Measurements from ENCODE around the gene GMEB2. TPM values are rescaled to one million over a fixed set of nuclear protein-coding genes. Genes with fewer than 3 reads are reported as not detected.

Gene GMEB2
- total RNA-seq, 2 donors from 2014 or later, result 11.5 to 12.3 TPM

DNA sequence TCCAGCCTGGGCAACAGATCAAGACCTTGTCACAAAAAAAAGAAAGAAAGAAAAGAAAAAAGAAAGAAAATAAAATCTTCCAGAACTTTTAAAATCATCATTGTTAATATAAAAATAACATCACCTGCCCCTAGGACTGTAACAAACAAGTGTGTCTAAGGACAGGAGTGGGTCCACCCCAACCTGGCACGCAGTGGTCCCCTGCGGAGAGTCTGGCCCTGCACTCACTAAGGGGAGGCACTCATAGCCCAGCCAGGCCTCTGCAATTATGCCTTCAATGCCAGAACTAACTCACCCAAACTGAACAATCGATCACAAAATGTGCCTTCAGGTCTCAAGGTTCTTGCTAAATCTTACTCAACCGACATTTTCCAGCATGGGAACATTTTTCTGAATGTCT is 4.8 kb downstream of the GMEB2 start:
- DNase-seq, result no peak
- H3K27me3 Mint-ChIP-seq (ENCODE audit: insufficient read depth), result no peaks in the 10 kb centered on the region
- Histone ChIP-seq H3K9me3 (ENCODE audit: control insufficient read depth, low read length) (no peaks in the 10 kb centered on the region), H3K36me3 (ENCODE audit: control insufficient read depth, insufficient read depth, low read length) (peaks cover 11% of the 10 kb centered on the region), H3K27ac (ENCODE audit: low read depth, low read length) (no peak overlapping the region), H3K9ac (ENCODE audit: extremely low read depth, low read length, poor library complexity, severe bottlenecking) (no peak overlapping the region), H3K4me1 (ENCODE audit: control insufficient read depth, insufficient read depth, low read length) (no peaks in the 10 kb centered on the region), H3K27me3 (ENCODE audit: control insufficient read depth, insufficient read depth, low read length, poor library complexity, severe bottlenecking) (no peaks in the 10 kb centered on the region), H3K4me3 (ENCODE audit: low read length) (no peak overlapping the region)
- H3K27ac Mint-ChIP-seq, result no peak overlapping the region
- peaks cover 32% of the 10 kb centered on the region for H3K36me3 Mint-ChIP-seq (ENCODE audit: low read depth)
- H3K4me1 Mint-ChIP-seq, result peaks cover 8% of the 10 kb centered on the region
- 91 to 100% methylated on average over 3 to 4 of the region's 4 CpGs for WGBS, 2 experiments (ENCODE audit: insufficient coverage in 1 of 2, insufficient read length in 1 of 2)
- H3K9me3 Mint-ChIP-seq, result no peaks in the 10 kb centered on the region
- TF ChIP-seq, protein P1, sequence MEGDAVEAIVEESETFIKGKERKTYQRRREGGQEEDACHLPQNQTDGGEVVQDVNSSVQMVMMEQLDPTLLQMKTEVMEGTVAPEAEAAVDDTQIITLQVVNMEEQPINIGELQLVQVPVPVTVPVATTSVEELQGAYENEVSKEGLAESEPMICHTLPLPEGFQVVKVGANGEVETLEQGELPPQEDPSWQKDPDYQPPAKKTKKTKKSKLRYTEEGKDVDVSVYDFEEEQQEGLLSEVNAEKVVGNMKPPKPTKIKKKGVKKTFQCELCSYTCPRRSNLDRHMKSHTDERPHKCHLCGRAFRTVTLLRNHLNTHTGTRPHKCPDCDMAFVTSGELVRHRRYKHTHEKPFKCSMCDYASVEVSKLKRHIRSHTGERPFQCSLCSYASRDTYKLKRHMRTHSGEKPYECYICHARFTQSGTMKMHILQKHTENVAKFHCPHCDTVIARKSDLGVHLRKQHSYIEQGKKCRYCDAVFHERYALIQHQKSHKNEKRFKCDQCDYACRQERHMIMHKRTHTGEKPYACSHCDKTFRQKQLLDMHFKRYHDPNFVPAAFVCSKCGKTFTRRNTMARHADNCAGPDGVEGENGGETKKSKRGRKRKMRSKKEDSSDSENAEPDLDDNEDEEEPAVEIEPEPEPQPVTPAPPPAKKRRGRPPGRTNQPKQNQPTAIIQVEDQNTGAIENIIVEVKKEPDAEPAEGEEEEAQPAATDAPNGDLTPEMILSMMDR (conservative IDR thresholded peaks at IDR 0.05), result no peak
- H3K4me3 Mint-ChIP-seq, result no peak overlapping the region

GRCh38 chr20:63620991-63621390 is 5.9 kb downstream of the GMEB2 start:
- no peak for DNase-seq
- Histone ChIP-seq H3K9ac (ENCODE audit: extremely low read depth, low read length, poor library complexity, severe bottlenecking) (no peak overlapping the region), H3K27me3 (ENCODE audit: control insufficient read depth, insufficient read depth, low read length, poor library complexity, severe bottlenecking) (no peaks in the 10 kb centered on the region), H3K4me1 (ENCODE audit: control insufficient read depth, insufficient read depth, low read length) (no peaks in the 10 kb centered on the region), H3K4me3 (ENCODE audit: low read length) (no peak overlapping the region), H3K36me3 (ENCODE audit: control insufficient read depth, insufficient read depth, low read length) (peaks cover 21% of the 10 kb centered on the region), H3K27ac (ENCODE audit: low read depth, low read length) (no peak overlapping the region), H3K9me3 (ENCODE audit: control insufficient read depth, low read length) (no peaks in the 10 kb centered on the region)
- Mint-ChIP-seq H3K27me3 (ENCODE audit: insufficient read depth) (no peaks in the 10 kb centered on the region), H3K4me3 (no peak overlapping the region), H3K9me3 (peaks cover 8% of the 10 kb centered on the region), H3K36me3 (ENCODE audit: low read depth) (peaks cover 43% of the 10 kb centered on the region), H3K4me1 (peaks cover 8% of the 10 kb centered on the region), H3K27ac (peak overlapping the region; percentile 56)
- WGBS, 2 experiments (ENCODE audit: insufficient coverage in 1 of 2, insufficient read length in 1 of 2), result 90 to 93% methylated on average over 7 to 8 of the region's 8 CpGs
- TF ChIP-seq, protein P1 (conservative IDR thresholded peaks at IDR 0.05), result no peak

DNA sequence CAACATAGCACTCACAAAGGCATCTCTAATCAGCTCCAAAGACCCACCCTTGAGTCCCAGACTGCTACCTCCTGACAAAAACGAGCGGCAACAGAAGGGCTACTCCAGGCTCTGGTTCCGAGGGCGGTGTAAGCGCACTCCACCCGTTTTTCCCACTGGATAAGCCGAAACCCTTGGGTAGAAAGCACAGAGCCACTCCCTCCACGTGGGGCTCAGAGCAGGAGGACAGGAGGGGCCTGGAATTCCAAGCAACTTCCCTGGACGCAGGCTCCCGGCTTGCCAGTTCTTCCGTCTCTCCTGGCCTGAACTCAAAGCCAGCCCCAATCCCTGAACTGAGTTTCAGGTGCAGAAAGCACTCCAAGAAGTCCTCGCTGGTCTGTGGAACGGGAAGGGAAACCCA is 7.4 kb downstream of the GMEB2 start:
- H3K9me3 ChIP-seq (ENCODE audit: control insufficient read depth, low read length), result peaks cover 13% of the 10 kb centered on the region
- H3K9ac ChIP-seq (ENCODE audit: extremely low read depth, low read length, poor library complexity, severe bottlenecking), result no peak overlapping the region
- no peak overlapping the region for H3K4me3 ChIP-seq (ENCODE audit: low read length)
- H3K36me3 ChIP-seq (ENCODE audit: control insufficient read depth, insufficient read depth, low read length), result peaks cover 34% of the 10 kb centered on the region
- peak; percentile 42 for DNase-seq
- H3K4me1 ChIP-seq (ENCODE audit: control insufficient read depth, insufficient read depth, low read length), result no peaks in the 10 kb centered on the region
- no peaks in the 10 kb centered on the region for H3K27me3 ChIP-seq (ENCODE audit: control insufficient read depth, insufficient read depth, low read length, poor library complexity, severe bottlenecking)
- H3K27ac Mint-ChIP-seq, result no peak overlapping the region
- 88 to 92% methylated on average over 11 to 13 of the region's 13 CpGs for WGBS, 2 experiments (ENCODE audit: insufficient coverage in 1 of 2, insufficient read length in 1 of 2)
- H3K27ac ChIP-seq (ENCODE audit: low read depth, low read length), result no peak overlapping the region
- no peak overlapping the region for H3K4me3 Mint-ChIP-seq
- peaks cover 6% of the 10 kb centered on the region for H3K4me1 Mint-ChIP-seq
- peaks cover 20% of the 10 kb centered on the region for H3K9me3 Mint-ChIP-seq
- TF ChIP-seq, protein P1 (conservative IDR thresholded peaks at IDR 0.05), result no peak
- H3K36me3 Mint-ChIP-seq (ENCODE audit: low read depth), result peaks cover 55% of the 10 kb centered on the region
- H3K27me3 Mint-ChIP-seq (ENCODE audit: insufficient read depth), result no peaks in the 10 kb centered on the region
